Measurements from ENCODE around the gene MUC16.

DNA sequence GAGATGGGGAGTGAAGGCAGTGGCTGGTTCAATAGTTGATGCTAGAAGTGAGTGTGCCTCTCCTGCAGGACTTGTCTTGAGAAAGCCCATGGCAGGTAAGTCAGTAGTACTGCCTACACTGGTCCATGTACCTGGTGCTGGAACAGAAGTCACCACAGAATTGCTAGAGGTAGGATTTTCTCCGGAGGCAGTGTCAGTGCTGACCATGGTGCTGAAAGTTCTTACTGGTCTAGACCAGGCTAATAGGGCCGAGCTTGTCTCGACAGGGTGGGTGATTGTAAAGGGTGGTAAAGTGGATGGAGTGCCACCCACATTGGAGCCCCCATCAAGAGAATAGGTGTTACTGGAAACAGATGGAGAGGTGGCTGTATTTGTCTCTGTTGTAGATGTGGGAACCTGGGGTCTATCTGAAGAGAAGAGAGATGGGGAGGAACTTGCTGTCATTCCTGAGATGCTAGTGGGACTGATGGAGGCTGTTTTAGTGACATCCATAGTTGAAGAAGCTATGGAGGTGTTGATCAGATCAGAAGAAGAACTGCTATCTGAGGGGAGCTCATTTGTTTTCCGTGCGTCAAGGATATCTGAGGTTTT, 36.6 kb downstream of the MUC16 start:
- no peak for TF ChIP-seq POLR2AphosphoS5 (IDR thresholded peaks at IDR 0.05; ENCODE audit: low read depth, low read length)
- TF ChIP-seq, protein P1, sequence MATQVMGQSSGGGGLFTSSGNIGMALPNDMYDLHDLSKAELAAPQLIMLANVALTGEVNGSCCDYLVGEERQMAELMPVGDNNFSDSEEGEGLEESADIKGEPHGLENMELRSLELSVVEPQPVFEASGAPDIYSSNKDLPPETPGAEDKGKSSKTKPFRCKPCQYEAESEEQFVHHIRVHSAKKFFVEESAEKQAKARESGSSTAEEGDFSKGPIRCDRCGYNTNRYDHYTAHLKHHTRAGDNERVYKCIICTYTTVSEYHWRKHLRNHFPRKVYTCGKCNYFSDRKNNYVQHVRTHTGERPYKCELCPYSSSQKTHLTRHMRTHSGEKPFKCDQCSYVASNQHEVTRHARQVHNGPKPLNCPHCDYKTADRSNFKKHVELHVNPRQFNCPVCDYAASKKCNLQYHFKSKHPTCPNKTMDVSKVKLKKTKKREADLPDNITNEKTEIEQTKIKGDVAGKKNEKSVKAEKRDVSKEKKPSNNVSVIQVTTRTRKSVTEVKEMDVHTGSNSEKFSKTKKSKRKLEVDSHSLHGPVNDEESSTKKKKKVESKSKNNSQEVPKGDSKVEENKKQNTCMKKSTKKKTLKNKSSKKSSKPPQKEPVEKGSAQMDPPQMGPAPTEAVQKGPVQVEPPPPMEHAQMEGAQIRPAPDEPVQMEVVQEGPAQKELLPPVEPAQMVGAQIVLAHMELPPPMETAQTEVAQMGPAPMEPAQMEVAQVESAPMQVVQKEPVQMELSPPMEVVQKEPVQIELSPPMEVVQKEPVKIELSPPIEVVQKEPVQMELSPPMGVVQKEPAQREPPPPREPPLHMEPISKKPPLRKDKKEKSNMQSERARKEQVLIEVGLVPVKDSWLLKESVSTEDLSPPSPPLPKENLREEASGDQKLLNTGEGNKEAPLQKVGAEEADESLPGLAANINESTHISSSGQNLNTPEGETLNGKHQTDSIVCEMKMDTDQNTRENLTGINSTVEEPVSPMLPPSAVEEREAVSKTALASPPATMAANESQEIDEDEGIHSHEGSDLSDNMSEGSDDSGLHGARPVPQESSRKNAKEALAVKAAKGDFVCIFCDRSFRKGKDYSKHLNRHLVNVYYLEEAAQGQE (IDR thresholded peaks at IDR 0.05; ENCODE audit: insufficient read depth in 1 of 2, low read depth in 2 of 2, low read length in 2 of 2), result peak; percentile 72 to 93
- no peak for TF ChIP-seq SIN3A (IDR thresholded peaks at IDR 0.05; ENCODE audit: borderline replicate concordance, insufficient read depth, low read length)
- no peak for TF ChIP-seq TAF1 (IDR thresholded peaks at IDR 0.05; ENCODE audit: borderline replicate concordance, insufficient read depth, low read length)
- TF ChIP-seq FOXP2 (optimal IDR thresholded peaks at IDR 0.05; ENCODE audit: borderline replicate concordance, extremely low read depth, extremely low read length, insufficient read depth), result no peak
